ENCODE results near the gene TMEM256.

- TF ChIP-seq EZH2phosphoT487 (IDR thresholded peaks at IDR 0.05; ENCODE audit: insufficient read depth, low read depth) (no peak), EZH2 (IDR thresholded peaks at IDR 0.05; ENCODE audit: insufficient read depth, poor library complexity, severe bottlenecking) (no peak)
These were observed 16.1 kb upstream of the TMEM256 start, which contains the start of gene SPEM1 for GRCh38 chr17:7419819-7420610.
